ENCODE data around the gene PHLDA3. TPM values are rescaled to one million over a fixed set of nuclear protein-coding genes. Genes with fewer than 3 reads are reported as not detected.

The PHLDA3 gene
- total and polyA plus RNA-seq, 9 donors, result 4.7 to 38.2 (median 27.3) TPM

DNA sequence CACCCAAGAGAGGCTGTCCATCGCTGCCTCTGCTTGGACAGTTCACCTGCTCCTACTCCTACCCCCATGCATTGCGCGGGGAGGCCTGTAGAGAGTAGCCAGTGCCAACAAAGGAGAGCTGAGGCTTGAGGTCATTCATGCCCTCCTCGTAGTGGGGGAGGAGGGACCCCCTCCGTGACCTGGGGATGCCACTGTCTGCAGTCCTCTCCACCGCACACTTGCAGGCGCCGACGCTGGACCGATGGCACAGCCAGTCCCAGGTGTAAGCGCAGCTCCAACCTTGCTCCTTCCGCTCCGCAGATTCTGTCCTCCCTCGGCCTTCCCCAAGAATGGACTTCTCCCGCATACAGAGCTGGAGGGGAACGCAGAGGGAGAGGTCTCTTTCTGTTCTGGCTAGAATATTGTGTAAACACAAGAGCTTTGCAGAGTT, 672 bp upstream of the PHLDA3 start:
- DNase-seq, result no peak
- TF ChIP-seq CTCF (IDR thresholded peaks at IDR 0.05), result no peak
- TF ChIP-seq EP300 (IDR thresholded peaks at IDR 0.05), result no peak
- TF ChIP-seq POLR2A (IDR thresholded peaks at IDR 0.05), result no peak
- intact Hi-C loops (cut with DNase I), result loop anchor here in 1 of 4 donors (10.0 kb wide), 1 partner anchor 45 kb away; no protein-coding TSS in a partner anchor
- H3K9me3 ChIP-seq, result no peaks in the 10 kb centered on the region
- peak overlapping the region; percentile 83 for H3K4me3 ChIP-seq
- no peaks in the 10 kb centered on the region for H3K27me3 ChIP-seq
- 35 to 43% (median 39%) methylated on average over 16 of the region's 16 CpGs for WGBS, 3 donors
- H3K27ac ChIP-seq, result peak overlapping the region; percentile 79 to 92
- H3K36me3 ChIP-seq, result no peaks in the 10 kb centered on the region
- peaks cover 8% of the 10 kb centered on the region for H3K4me1 ChIP-seq (ENCODE audit: insufficient read depth)

DNA sequence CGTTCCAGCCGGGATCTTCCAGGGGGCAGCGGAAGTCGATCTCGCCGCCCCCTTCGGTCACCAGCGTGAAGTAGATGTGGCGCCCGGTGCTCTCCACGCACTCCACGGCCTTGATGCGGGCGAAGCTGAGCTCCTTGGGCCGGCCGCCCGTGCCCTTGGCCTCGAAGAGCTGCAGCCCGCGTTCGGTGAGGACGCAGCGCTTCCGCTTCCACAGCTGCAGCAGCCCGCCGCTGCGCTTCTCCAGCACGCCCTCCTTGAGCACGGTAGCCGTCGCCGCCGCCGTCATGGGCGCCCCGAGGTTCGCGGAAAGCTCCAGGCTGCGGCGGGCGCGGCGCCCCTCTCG, 516 bp downstream of the PHLDA3 start:
- WGBS, 3 donors, result 0 to 2% (median 1%) methylated on average over 15 to 44 of the region's 44 CpGs
- H3K27me3 ChIP-seq, result no peaks in the 10 kb centered on the region
- no peak for TF ChIP-seq POLR2A (IDR thresholded peaks at IDR 0.05)
- no peak for TF ChIP-seq EP300 (IDR thresholded peaks at IDR 0.05)
- TF ChIP-seq CTCF (IDR thresholded peaks at IDR 0.05), result no peak

DNA sequence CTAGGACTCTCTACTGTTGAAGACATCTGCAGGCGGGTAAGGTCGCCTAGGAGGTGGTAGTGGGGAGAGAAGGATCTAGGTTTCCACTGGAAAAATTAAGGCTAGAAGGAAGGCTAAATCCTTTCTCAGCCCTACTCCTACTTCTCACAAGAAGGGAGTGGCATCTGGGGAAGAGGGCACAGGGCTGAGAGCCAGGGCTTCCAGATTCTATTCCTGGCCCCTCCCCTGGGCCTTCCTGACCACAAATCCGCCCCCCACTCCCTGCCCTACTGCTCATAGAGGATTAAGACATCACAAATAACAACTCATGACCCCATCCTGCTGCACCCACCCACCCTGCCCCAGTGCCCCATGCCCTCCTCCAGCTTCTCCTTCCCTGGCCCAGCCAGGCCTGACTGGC, 2.5 kb downstream of the PHLDA3 start:
- Histone ChIP-seq H3K27me3 (no peaks in the 10 kb centered on the region), H3K9me3 (no peaks in the 10 kb centered on the region), H3K27ac (peak overlapping the region in 1 of 2 donors; percentile 52), H3K36me3 (no peaks in the 10 kb centered on the region), H3K4me3 (peak overlapping the region; percentile 83), H3K4me1 (ENCODE audit: insufficient read depth) (peaks cover 8% of the 10 kb centered on the region)
- intact Hi-C loops (cut with DNase I), result loop anchor here in 1 of 4 donors (10.0 kb wide), 1 partner anchor 48 kb away; no protein-coding TSS in a partner anchor
- WGBS, 3 donors, result 58 to 86% (median 72%) methylated on average over 3 of the region's 3 CpGs
- TF ChIP-seq CTCF (IDR thresholded peaks at IDR 0.05) (no peak), POLR2A (IDR thresholded peaks at IDR 0.05) (no peak), EP300 (IDR thresholded peaks at IDR 0.05) (no peak)
- DNase-seq, result no peak

More for the DNA sequence above, 516 bp downstream of the PHLDA3 start:
- H3K9me3 ChIP-seq, result no peaks in the 10 kb centered on the region
- H3K4me3 ChIP-seq, result peak overlapping the region; percentile 83
- intact Hi-C loops (cut with DNase I), result loop anchor here in 1 of 4 donors (10.0 kb wide), 1 partner anchor 46 kb away; no protein-coding TSS in a partner anchor
- no peaks in the 10 kb centered on the region for H3K36me3 ChIP-seq
- peaks cover 8% of the 10 kb centered on the region for H3K4me1 ChIP-seq (ENCODE audit: insufficient read depth)
- H3K27ac ChIP-seq, result peak overlapping the region; percentile 79 to 92
- peak; percentile 46 to 72 (median 66) for DNase-seq

DNA sequence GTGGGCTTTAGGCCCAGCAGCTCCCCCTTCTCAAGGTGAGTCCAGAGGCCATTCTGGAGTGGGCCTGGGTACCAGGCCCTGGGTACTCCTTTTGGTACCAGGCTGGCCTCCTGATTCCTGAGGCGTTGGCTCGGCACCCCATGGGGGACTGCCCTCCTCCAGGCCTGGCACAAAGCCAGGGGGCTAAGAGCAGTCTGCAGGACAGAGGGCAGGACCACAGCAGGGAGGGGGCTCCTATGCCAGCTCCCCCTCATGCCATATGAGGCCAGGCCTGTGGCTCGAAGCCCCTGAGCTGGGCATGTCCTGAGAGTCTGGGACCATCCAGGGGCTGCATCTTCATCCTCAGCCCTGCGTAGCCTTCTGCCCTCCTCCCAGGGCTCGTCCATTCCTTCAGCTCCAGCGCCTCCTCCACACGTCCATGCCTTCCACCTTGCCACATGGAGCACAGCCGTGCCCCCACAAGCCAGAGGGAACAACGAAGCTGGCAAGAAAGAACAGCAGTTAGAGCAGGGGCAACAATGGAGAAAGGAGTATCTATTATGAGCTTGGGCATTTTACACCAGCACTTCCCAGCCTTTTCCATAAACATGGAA, 3.2 kb downstream of the PHLDA3 start:
- H3K36me3 ChIP-seq, result no peaks in the 10 kb centered on the region
- no peaks in the 10 kb centered on the region for H3K27me3 ChIP-seq
- TF ChIP-seq EP300 (IDR thresholded peaks at IDR 0.05) (no peak), POLR2A (IDR thresholded peaks at IDR 0.05) (no peak), CTCF (IDR thresholded peaks at IDR 0.05) (no peak)
- no peak overlapping the region for H3K27ac ChIP-seq
- 76 to 84% (median 83%) methylated on average over 9 of the region's 9 CpGs for WGBS, 3 donors
- H3K4me3 ChIP-seq, result no peak overlapping the region
- no peak for DNase-seq
- H3K9me3 ChIP-seq, result no peaks in the 10 kb centered on the region
- intact Hi-C loops (cut with DNase I), result loop anchor here in 1 of 4 donors (10.0 kb wide), 1 partner anchor 49 kb away; no protein-coding TSS in a partner anchor
- H3K4me1 ChIP-seq (ENCODE audit: insufficient read depth), result peaks cover 10% of the 10 kb centered on the region

Measured in ovary (tissue), 9 donors.